HG03457 (cell line): ENCODE data around the gene VGF.
"Not testable (repeated sequence)": the region's sequence is repeated elsewhere in the genome, so short reads cannot be mapped to it uniquely, and the experiment has no call there.

ENCODE experiments used
- ATAC-seq: cut with Tn5 transposase; IDR thresholded peaks from one replicate; pipeline ENCODE4 v1.9.1; 2021; ENCODE audit warnings: moderate number of reproducible peaks; ENCODE audit not compliant: unreplicated experiment

Gene VGF

GRCh38 chr7:101121631-101121990, 43.8 kb downstream of the VGF start:
- ATAC-seq, result not testable (repeated sequence)

- no peak for ATAC-seq
These were observed 45.1 kb downstream of the VGF start for GRCh38 chr7:101120315-101120714.

- ATAC-seq, result no peak
These were observed 45.5 kb downstream of the VGF start for GRCh38 chr7:101119876-101120275.

- no peak for ATAC-seq
These were observed 46.5 kb downstream of the VGF start for GRCh38 chr7:101118856-101119255.

- no peak for ATAC-seq
These were observed 48.5 kb downstream of the VGF start for GRCh38 chr7:101116898-101117297.

GRCh38 chr7:101115215-101115614, 50.2 kb downstream of the VGF start:
- ATAC-seq, result no peak

GRCh38 chr7:101114492-101114891, 50.9 kb downstream of the VGF start:
- no peak for ATAC-seq

- no peak for ATAC-seq
These were observed 51.5 kb downstream of the VGF start for GRCh38 chr7:101113836-101114235.

- not testable (repeated sequence) for ATAC-seq
These were observed 52.2 kb downstream of the VGF start for GRCh38 chr7:101113140-101113539.
